GM19193 (cell line): ENCODE measurements around the gene SNX14.

Source experiments
- POLR2A ChIP-seq: IDR thresholded peaks from 4 replicates; pipeline ENCODE4 v1.6.1; 2011; ENCODE audit not compliant: insufficient read depth, insufficient read length; ENCODE audit errors: extremely low read depth

Gene SNX14

DNA sequence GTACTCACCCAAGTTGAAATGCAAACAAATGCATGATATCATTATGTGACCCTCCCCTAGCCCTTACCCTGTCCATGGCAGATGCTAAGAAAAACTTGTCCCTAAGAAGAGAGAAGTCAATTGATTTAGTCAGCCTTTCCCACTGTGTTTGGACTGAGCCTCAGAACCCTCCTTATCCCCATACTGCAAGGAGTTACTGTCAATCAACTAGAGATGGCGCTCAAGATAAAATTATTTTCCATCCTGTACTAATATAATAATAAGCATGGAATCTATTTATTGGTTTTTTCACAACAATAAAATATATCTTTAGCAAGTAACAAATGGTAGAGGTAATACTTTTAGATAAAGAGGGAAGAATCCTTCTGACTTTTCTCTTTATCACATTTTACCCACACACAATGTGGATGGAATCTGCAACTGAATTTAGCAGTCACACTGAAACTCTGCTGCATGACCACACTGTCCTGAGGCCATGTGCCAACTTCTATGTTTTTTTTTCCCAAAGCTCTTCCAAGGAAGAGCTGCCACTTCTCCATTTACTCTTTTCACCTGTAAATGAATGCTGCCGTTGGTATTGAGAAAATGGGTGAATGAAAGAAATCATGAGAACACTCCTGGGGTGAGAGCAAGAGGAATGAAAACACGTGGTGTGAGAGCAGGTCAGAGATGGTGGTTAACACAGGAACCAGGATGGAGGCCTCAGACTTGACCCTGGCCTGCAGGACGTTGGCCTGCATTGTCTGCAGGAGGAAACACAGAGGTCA, 133.3 kb downstream of the SNX14 start:
- TF ChIP-seq POLR2A = no peak

- TF ChIP-seq POLR2A = no peak
Measured at GRCh38 chr6:85459224-85459901, 134.3 kb downstream of the SNX14 start.

- TF ChIP-seq POLR2A = no peak
Measured at GRCh38 chr6:85458782-85459181, 134.9 kb downstream of the SNX14 start.

DNA sequence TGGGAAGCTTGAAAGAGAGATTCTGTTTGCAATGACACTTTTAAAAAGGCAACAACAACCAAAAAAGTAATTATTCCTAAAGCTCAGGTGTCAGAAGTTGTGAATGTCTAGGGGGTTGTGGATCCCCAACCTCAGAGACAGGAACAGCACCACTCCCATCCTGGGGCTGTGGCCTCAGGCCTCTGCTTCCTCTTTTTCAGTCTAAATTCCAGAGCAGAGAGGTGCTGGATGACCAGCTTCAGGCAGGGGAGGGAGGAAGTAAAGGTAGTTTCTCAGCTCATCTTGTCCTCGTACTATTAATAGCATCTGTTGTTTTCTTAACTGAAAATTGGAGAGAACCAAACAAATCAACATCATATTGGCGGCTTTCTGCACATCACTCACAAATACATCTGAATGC, 135.5 kb downstream of the SNX14 start:
- TF ChIP-seq POLR2A = no peak

DNA sequence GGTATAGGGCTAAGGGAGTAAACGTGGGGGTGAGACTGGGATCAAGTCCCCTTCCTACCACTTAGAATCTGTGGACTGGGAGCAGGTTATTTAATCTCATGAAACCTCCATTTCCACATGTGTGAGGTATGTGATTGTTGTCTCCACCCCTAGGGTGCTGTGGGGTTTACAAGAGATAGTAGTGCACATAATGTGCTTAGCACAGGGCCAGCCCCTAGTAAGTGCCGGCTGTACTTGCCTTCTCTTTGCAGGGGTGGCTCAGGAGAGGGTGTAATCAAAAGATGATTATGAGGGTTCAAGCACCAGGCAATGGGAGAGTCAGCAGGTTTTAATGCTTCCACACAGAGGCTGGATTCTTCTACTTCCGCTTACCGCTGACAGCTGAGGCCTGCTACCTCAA, 136.9 kb downstream of the SNX14 start:
- TF ChIP-seq POLR2A = no peak
